NB4 (cell line): ENCODE data around the gene PON2.

ENCODE experiments used
- CTCF ChIP-seq: IDR thresholded peaks from one replicate; pipeline ENCODE4 v1.5.1; 2012; ENCODE audit warnings: low read depth, low read length
- MAX ChIP-seq: IDR thresholded peaks from 2 replicates; pipeline ENCODE4 v1.6.1; 2011; ENCODE audit warnings: low read depth, low read length

GRCh38 chr7:95376632-95377400, 58.0 kb downstream of the PON2 start:
- TF ChIP-seq CTCF (no peak), MAX (no peak)
